ENCODE results near the gene SFT2D1.

SFT2D1 gene

DNA sequence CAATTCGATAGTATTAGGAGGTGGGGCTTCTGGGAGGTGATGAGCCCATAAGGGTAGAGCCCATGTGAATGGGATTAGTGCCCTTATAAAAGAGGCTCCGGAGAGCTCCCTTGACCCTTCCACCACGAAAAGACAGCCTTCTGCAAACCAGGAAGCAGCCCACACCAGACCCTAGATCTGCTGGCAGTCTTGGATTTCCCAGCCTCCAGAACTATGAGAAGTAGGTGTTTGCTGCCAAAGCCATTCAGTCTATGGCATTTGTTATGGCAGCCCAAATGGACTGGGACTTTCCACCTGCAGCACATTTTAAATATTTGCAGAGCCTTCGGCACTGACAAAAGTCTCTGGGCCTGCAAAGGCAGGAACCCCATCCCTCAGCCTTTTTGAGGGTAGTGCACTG is 11.8 kb upstream of the SFT2D1 start:
- TF ChIP-seq, protein P1, sequence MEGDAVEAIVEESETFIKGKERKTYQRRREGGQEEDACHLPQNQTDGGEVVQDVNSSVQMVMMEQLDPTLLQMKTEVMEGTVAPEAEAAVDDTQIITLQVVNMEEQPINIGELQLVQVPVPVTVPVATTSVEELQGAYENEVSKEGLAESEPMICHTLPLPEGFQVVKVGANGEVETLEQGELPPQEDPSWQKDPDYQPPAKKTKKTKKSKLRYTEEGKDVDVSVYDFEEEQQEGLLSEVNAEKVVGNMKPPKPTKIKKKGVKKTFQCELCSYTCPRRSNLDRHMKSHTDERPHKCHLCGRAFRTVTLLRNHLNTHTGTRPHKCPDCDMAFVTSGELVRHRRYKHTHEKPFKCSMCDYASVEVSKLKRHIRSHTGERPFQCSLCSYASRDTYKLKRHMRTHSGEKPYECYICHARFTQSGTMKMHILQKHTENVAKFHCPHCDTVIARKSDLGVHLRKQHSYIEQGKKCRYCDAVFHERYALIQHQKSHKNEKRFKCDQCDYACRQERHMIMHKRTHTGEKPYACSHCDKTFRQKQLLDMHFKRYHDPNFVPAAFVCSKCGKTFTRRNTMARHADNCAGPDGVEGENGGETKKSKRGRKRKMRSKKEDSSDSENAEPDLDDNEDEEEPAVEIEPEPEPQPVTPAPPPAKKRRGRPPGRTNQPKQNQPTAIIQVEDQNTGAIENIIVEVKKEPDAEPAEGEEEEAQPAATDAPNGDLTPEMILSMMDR (IDR thresholded peaks at IDR 0.05): no peak

DNA sequence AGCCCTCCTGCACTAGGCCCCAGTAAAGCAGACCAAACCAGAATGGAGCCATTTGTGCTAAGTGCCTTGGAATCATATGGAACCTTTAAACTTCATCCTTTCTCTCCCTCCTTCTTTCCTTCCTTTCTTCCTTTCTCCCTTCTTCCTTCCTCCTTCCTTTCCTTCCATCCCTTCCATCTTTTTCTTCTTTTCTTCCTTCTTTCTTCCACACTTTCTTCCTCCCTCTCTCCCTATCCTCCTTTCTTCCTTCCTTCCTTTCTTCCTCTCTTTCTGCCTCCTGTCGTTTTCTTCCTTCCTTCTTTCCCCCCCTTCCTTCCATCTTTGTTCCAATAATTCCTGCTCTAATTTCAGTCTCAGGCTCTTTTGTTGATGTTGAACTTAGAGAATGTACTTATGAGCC is 11.2 kb upstream of the SFT2D1 start:
- TF ChIP-seq, protein P1 (IDR thresholded peaks at IDR 0.05): no peak

DNA sequence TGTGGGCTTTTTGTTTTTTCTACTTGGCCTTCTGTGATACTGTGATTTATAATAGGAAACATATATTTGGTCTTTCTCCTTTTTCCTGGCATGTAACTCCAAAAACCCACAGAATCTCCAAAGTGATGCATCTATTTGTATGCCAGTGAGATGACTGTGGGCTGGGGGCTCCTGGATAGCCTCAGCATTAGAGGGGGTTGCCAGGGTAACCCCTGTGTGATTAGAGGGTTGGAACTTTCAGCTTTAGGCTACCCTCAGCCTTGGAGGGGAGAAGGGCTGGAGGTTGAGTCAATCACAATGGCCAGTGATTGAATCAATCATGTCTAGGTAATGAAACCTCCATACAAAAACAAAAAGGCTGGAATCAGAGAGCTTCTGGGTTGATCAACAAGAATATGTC is 10.6 kb upstream of the SFT2D1 start:
- TF ChIP-seq, protein P1 (IDR thresholded peaks at IDR 0.05): no peak

DNA sequence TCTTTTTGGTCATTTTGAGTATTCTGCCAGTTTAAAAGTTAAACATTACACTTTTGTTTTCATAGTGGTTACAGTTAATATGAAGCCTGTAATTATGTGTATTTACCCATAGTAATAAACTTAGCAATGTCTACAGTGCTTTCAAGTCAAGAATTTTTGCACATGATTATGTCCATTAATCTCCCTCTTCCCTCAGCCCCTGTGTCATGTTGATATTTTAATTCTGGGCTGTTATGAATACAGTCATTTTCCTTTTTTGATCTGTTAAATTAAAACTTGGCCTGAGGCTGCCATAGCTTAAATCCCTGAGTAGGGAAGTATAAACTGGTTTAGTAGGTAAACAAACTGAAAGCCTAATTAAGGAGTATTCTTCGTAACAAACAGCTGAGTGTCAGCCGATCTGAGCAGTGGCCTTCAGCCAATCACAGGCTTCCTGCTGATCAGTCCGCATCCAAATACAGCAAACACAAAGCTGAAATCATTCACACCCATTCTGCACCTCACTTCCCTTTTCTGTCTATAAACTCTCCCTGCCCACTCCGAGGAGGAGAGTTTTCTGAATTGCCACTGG is 9.5 kb upstream of the SFT2D1 start:
- TF ChIP-seq, protein P1 (IDR thresholded peaks at IDR 0.05): no peak

DNA sequence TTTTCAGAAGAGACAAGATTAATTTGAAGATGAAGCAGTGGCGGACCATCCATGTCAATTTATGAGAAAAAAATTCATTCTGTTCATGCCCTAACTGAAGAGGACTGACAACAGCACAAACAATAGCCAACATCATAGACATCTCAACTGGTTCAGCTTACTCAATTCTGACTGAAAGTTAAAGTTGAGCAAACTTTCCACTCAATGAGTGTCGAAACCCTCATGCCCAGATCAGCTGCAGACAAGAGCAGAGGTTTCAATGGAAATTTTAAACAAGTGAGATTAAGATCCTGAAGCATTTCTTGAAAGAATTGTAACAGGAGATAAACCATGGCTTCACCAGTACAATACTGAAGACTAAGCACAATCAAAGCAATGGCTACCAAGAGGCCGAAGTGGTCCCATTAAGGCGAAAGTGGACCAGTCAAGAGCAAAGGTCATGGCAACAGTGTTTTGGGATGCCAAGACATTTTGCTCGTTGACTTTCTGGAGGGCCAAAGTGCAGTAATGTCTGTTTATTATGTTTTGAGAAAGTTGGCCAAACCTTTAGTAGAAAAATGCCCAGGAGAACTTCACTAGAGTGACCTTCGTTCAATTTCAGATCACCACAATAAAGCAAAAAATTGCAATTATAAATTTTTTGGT is 6.1 kb upstream of the SFT2D1 start:
- TF ChIP-seq, protein P1 (IDR thresholded peaks at IDR 0.05): no peak

DNA sequence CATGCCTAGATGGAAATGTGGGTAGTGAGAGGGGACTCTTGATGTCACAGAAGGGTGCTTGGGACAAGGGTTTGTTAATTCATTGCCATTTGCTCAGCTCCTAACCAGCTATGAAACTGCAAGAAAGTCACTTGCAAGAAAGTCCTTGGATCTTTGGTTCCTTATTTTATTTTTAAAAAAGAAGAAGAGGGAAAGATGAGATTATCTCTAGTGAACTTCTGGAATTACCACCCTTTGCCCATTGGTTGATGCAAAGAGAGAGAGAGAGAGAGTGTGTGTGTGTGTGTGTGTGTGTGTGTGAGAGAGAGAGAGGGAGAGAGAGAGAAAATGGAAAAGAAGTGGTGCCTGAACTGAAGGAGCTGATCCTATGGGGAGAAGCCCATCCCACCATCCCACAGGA is 4.6 kb upstream of the SFT2D1 start:
- TF ChIP-seq, protein P1 (IDR thresholded peaks at IDR 0.05): no peak

DNA sequence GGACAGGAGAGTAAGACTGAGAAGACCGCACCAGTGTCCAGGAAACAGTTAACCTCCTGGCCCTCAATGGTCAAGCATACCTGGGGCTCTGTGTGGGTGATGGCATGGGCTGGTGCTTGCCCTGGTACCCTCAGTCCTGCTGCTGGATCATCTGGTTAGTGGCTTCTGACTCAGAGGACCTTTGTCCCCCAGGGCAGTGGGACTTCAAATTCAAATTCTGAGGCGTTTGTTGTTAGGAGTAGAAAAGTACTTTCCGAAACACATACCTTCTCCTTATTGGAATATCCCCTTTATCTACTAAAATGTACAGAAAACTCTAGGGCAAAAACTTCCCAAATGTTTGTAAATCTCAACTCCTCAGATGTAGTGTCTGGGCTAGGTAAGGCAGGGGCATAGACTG is 4.1 kb upstream of the SFT2D1 start:
- TF ChIP-seq, protein P1 (IDR thresholded peaks at IDR 0.05): no peak

DNA sequence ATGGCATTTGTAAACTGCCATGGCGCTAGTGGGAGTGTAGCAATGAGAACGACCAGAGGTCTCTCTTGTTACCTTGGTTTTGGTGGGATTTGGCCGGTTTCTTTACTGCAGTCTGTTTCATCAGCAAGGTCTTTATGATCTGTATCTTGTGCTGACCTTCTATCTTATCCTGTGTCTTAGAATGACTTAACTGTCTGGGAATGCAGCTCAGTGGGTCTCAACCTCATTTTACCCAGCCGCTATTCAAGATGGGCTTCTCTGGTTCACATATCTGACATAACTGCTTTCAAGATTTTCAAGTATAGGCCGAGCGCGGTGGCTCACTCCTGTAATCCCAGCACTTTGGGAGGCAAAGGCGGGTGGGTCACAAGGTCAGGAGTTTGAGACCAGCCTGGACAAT is 1.9 kb upstream of the SFT2D1 start:
- TF ChIP-seq, protein P1 (IDR thresholded peaks at IDR 0.05): no peak
